HepG2 (cell line): ENCODE results near the gene PACS2. TPM values are rescaled to one million over a fixed set of nuclear protein-coding genes. Genes with fewer than 3 reads are reported as not detected.

ENCODE experiments used
- AKNA ChIP-seq: sonication (generic); formaldehyde crosslinking; IDR thresholded peaks from 2 replicates; pipeline ENCODE4 v1.4.0; 2020; ENCODE audit warnings: missing genetic modification reagents, borderline replicate concordance
- HDAC2 ChIP-seq: sonication (generic); formaldehyde crosslinking; IDR thresholded peaks from 2 replicates; pipeline ENCODE4 v1.4.0; 2020; ENCODE audit warnings: missing genetic modification reagents
- PLSCR1 ChIP-seq: sonication (generic); formaldehyde crosslinking; IDR thresholded peaks from 2 replicates; pipeline ENCODE4 v1.5.0; 2020; ENCODE audit warnings: missing genetic modification reagents, mild to moderate bottlenecking, borderline replicate concordance
- RERE ChIP-seq: IDR thresholded peaks from 2 replicates; pipeline ENCODE4 v1.6.1; 2016; ENCODE audit warnings: low read depth, missing genetic modification reagents, missing compliant biosample characterization
- SIN3B ChIP-seq: fragments of 150-350 bp; IDR thresholded peaks from 2 replicates; pipeline ENCODE4 v1.6.1; 2014; ENCODE audit warnings: low read length
- SRY ChIP-seq: sonication (generic); formaldehyde crosslinking; IDR thresholded peaks from 2 replicates; pipeline ENCODE4 v1.8.0; 2022; ENCODE audit warnings: mild to moderate bottlenecking, missing genetic modification reagents
- STAG1 ChIP-seq: sonication (generic); formaldehyde crosslinking; IDR thresholded peaks from 2 replicates; pipeline ENCODE4 v1.4.0; 2020; ENCODE audit warnings: missing genetic modification reagents
- ZEB1 ChIP-seq: IDR thresholded peaks from 2 replicates; pipeline ENCODE4 v1.6.1; 2012; ENCODE audit warnings: mild to moderate bottlenecking, low read depth, inconsistent platforms; ENCODE audit not compliant: insufficient replicate concordance
- ZFY ChIP-seq: sonication (generic); formaldehyde crosslinking; IDR thresholded peaks from 2 replicates; pipeline ENCODE4 v1.4.0; 2020; ENCODE audit warnings: missing genetic modification reagents
- ZMYM4 ChIP-seq: sonication (generic); formaldehyde crosslinking; IDR thresholded peaks from 2 replicates; pipeline ENCODE4 v1.8.1; 2023; ENCODE audit warnings: mild to moderate bottlenecking, missing genetic modification reagents
- ZNF431 ChIP-seq: sonication (generic); formaldehyde crosslinking; IDR thresholded peaks from 2 replicates; pipeline ENCODE4 v1.9.0; 2022; ENCODE audit warnings: missing genetic modification reagents, low read depth, mild to moderate bottlenecking, borderline replicate concordance
- ZNF546 ChIP-seq: sonication (generic); formaldehyde crosslinking; conservative IDR thresholded peaks from 2 replicates; pipeline ENCODE4 v1.8.1; 2023; ENCODE audit warnings: mild to moderate bottlenecking, missing genetic modification reagents
- ZNF557 ChIP-seq: sonication (generic); formaldehyde crosslinking; IDR thresholded peaks from 2 replicates; pipeline ENCODE4 v1.4.0; 2020; ENCODE audit warnings: missing genetic modification reagents
- ZNF710 ChIP-seq: sonication (generic); formaldehyde crosslinking; IDR thresholded peaks from 2 replicates; pipeline ENCODE4 v1.5.0; 2020; ENCODE audit warnings: mild to moderate bottlenecking, missing genetic modification reagents, borderline replicate concordance
- ZNF841 ChIP-seq: sonication (generic); formaldehyde crosslinking; IDR thresholded peaks from 2 replicates; pipeline ENCODE4 v1.8.1; 2023; ENCODE audit warnings: missing genetic modification reagents, borderline replicate concordance
- polyA plus RNA-seq, 8 experiments: library from polyadenylated mRNA; depleted of rRNA in 3 of 8; stranded (reverse) in 7 of 8; unstranded in 1 of 8; fragments of >200 nt; fragmentation: Illumina TruSeq in 4 of 8; extraction: Trizol in 4 of 8; gene quantifications; 2 replicates each; pipeline versions ENCODE4 v1.2.1 to v1.2.3, GENCODE V29; 2011 to 2016; ENCODE audit warnings: low read depth in 4 of 8, missing spikeins in 1 of 8, mixed read lengths in 1 of 8; ENCODE audit not compliant: insufficient read depth in 1 of 8
- total RNA-seq, 5 experiments: library from RNA; depleted of rRNA; stranded (reverse); fragments of >200 nt; fragmentation: Illumina TruSeq; extraction: Trizol; gene quantifications; 2 replicates each; pipeline ENCODE4 v1.2.3, GENCODE V29; 2016; ENCODE audit warnings: low read depth in 1 of 5

Gene PACS2
- total and polyA plus RNA-seq, 2 of the 13 experiments (the other 11 are each of a cell fraction or from before 2014, with no cell fraction given), result 23.6 to 27.6 TPM

GRCh38 chr14:105273062-105273461 is 41.5 kb upstream of the PACS2 start (continued):
- TF ChIP-seq RERE, result no peak
- no peak for TF ChIP-seq SIN3B
- no peak for TF ChIP-seq ZNF557 (CRISPR knock-in tag)
- no peak for TF ChIP-seq ZNF546
- no peak for TF ChIP-seq ZNF841 (CRISPR knock-in tag)
- TF ChIP-seq ZMYM4, result no peak
- TF ChIP-seq SRY (CRISPR knock-in tag), result no peak
- TF ChIP-seq STAG1 (CRISPR knock-in tag), result no peak
- TF ChIP-seq ZNF710 (CRISPR knock-in tag), result no peak
- TF ChIP-seq PLSCR1 (CRISPR knock-in tag), result no peak
- no peak for TF ChIP-seq ZEB1
- TF ChIP-seq HDAC2 (CRISPR knock-in tag), result no peak
- no peak for TF ChIP-seq ZFY (CRISPR knock-in tag)
- no peak for TF ChIP-seq AKNA (CRISPR knock-in tag)
- no peak for TF ChIP-seq ZNF431 (CRISPR knock-in tag)
